Endothelial cell of hepatic sinusoid (primary cell): ENCODE results near the gene CDC37.

Source experiments
- in situ Hi-C: cut with HindIII; loops from 2 replicates; pipeline ENCODE4 v1.10.0; 2017; ENCODE audit warnings: low sequenced_read_pairs

Gene CDC37

GRCh38 chr19:10403137-10404021 lies at the start of gene CDC37:
CDC37 (minus strand) TSS chr19:10403542; CDS start chr19:10403479, 63 bp downstream.
- in situ Hi-C loops = loop anchor here (5.0 kb wide), 2 partner anchors 116 to 154 kb away; partner anchors contain the start of genes ICAM4 and ICAM5

DNA sequence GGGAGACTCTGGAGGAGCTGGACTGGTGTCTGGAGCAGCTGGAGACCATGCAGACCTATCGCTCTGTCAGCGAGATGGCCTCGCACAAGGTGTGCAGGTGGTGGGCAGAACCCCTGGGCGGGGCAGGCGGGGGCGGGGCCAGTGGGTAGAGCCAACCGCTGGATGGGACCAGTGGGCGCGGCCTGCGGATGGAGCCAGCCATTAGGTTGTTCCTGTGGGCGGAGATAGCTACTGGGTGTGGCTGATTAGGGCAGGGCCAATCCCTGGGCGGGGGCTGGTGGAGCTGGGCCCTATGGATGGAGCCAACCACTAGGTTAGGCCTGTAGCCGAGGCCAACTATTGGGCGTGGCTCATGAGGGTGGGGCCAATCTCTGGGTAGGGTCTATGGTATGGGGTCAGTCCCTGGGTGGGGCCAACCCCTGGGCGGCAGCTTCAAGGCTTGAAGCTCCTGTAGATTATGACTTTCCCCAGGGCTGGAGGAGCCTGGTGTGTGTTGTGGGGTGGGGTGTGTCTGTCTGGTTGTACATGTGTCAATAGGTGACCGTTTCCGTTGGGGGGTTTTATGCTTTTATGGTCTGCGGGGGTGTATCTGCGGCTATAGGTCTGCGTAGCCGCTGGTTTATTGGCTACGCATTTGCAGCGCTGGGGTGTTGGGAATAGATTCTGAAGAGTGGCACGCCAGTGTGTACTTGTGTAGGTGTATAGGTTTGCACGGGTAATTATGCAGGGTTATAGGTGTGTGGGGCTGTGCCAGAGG lies 47.7 kb upstream of the CDC37 start:
- in situ Hi-C loops = no loop called here

- in situ Hi-C loops = no loop called here
Observed at GRCh38 chr19:10450191-10450852, 47.0 kb upstream of the CDC37 start.

DNA sequence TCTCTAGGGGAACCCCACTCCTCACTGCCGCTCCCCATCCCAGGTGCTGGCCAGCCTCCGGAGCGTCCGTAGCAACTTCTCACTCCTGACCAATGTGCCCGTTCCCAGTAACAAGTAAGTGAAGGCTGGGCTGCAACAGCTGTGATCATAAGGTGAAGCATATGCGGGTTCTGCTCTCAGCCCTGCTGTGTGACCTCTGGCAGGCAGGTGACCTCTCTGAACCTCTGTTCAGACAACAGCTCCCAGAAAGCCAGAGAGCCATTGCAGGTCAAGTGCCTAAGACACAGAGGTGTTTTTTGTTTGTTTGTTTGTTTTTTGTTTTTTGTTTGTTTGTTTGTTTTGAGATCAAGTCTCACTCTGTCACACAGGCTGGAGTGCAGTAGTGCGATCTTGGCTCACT lies 45.7 kb upstream of the CDC37 start:
- in situ Hi-C loops = no loop called here

DNA sequence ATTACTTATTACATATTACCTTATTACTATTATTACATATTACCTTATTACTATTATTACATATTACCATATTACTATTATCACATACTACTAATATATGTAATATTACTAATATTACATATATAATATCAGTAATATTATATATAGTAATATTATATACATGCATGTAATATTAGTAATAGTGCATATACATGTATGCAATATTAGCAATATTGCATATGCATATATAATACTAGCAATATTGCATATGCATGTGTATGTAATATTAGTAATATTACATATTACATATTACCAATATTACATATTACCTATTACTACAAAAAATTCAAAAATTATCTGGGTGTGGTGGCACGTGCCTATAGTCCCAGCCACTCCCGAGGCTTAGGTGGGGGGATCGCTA lies 39.4 kb upstream of the CDC37 start:
- in situ Hi-C loops = no loop called here

DNA sequence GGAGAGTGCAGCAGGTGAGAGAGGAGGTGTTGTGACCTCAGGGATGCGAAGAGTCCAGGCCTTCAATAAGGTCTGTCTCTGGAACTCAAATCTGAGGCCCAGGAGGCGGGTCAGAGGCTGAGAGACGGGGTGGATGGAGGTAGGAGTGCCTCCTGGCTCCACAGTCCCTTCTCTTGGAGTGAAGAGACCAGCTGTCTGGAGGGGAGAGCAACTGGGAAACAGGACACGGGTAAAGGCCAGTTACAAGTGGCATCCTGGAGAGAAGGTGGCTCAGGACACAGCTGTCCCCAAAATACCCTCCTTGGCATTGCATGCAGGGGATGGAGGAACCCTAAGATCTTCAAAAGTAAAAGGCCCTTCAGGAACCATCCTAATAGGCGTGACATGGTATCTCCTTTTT lies 36.2 kb upstream of the CDC37 start:
- in situ Hi-C loops = no loop called here

DNA sequence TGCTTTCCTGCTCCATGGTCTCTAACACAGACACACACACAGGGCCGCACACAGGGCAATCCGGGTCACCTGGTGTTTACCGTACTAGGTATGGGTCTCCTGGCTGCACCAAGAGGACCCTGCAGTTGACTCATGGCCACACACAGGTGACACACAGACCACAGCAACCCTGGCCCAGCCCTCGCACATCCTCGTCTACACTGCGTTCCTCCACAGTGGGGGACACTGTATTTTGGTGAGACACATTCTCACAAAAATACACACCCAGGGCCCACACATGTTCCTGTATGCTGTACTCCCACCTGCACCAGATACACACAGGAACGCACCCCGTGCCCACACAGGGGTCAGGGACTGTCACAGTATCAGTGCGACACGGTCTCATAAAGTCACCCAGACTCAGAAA lies 29.8 kb upstream of the CDC37 start:
- in situ Hi-C loops = no loop called here

GRCh38 chr19:10432736-10433130 lies 29.4 kb upstream of the CDC37 start:
- in situ Hi-C loops = no loop called here

GRCh38 chr19:10431943-10432735 lies 28.8 kb upstream of the CDC37 start:
- in situ Hi-C loops = no loop called here

GRCh38 chr19:10431254-10431942 lies 28.1 kb upstream of the CDC37 start:
- in situ Hi-C loops = no loop called here

- in situ Hi-C loops = no loop called here
Observed at GRCh38 chr19:10430505-10431253, 27.3 kb upstream of the CDC37 start.

DNA sequence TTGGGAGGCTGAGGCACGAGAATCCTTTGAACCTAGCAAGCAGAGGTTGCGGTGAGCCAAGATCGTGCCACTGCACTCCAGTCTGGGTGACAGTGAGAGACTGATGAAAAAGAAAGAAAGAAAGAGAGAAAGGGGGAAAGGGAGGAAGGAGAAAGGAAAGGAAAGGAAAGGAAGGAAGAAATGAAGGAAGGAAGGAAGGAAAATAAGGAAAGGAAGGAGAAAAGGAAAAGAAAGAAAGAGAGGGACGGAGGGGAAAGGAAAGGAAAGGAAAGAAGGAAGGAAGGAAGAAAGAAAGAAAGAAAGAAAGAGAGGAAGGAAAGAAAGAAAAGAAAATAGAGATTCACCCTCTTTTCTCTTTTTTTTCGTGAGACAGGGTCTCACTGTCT lies 25.6 kb upstream of the CDC37 start:
- in situ Hi-C loops = no loop called here

- in situ Hi-C loops = no loop called here
Observed at GRCh38 chr19:10427169-10427568, 23.8 kb upstream of the CDC37 start.

DNA sequence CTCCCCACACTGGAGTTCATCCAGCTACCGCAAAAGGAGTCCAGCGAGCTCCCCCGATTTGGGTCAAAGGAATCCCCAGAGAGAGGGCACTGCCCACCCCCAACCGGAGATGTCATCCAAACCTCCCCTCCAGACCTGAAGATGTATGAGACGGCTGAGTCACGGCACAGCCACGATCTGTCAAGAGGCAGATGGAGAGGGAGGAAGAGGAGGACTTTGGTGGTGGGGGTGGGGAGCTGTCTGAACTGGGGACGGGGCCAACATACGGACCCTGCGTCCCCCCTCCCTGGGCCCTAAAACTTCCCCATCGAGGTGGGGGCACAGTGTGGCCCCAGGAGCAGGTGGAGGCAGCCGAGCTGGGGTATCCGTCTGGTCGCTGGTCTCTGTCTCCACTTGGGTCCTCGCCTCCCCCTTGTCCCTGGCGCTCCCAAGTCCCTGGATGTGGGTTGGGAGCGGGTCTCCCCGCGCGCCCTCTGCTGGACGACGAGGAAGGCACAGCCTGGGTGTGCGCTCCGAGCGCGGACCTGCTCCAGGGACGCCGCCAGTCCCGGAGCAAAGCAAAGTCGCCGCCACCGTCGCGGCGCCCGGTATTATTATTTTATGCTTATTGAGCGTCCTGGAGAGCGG lies 20.8 kb upstream of the CDC37 start:
- in situ Hi-C loops = no loop called here

- in situ Hi-C loops = no loop called here
Observed at GRCh38 chr19:10422846-10423245, 19.5 kb upstream of the CDC37 start.

DNA sequence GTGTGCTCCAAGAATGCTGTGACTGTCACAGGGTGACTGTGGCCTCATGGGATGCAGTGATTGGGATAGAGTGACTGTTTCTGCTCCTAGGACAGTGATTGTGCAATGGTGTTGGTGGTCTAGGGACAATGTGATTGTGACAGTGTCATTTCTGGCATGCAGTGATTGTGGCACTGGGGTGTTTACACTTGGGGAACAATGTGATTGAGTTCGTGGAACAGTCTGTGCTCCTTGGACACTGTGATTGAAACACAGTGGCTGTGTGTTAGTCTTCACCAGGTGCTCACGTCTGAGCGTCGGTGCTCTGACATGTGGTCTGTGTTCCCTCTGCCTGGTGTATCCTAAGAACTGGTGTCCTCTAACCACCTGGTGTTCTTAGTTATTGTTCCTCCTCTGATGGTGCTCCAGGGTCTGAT lies 18.7 kb upstream of the CDC37 start:
- in situ Hi-C loops = no loop called here

- in situ Hi-C loops = no loop called here
Observed at GRCh38 chr19:10421240-10422045, 18.1 kb upstream of the CDC37 start.
